ENCODE data around the gene RASGRF2.

DNA sequence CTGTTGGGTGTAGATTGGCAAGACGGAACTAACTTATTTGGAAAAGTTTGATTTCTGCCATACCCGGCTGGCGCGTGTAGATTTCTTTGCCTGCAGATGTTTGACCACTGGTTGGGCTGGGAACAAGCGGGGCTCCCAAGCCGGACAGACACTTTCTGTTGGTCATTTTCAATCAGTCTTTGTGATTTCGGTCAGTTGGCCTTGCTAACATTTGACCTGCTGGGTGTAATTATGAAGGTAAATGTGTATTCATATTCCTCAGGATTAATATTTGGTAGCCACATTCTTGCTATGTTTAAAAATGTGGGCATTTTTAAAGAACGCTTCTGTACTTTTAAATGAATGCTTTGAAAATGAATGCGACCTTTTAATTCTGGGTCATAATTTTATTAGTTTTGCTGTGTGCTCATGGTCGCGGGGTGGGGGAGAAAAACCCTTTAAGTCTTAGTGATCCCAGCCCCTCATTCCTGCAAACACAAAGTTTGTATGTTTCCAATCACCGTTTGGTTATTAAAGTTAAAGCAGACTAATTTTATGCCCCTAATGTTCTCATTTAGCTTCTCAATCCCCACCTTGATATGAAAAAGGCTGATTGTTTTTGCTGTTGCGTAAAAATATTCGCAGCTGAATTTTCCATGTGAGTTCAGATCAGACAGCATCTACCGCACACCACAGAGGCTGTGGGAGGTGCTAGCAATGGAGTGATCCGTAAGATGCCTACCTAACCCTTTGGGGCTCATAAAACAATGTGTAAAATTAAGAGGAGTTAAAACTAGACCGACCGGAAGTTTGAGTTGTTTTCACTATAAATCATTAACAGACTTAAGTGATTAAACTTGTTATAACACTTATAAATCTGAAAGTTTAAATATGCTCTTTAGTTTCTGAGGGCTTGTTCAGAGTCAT is 1.5 kb downstream of the RASGRF2 start:
- TF ChIP-seq POLR2A (IDR thresholded peaks at IDR 0.05; ENCODE audit: low read length) (no peak), GATA1 (IDR thresholded peaks at IDR 0.05; ENCODE audit: low read depth, low read length) (no peak)
